A673 (cell line): ENCODE measurements around the gene HACD2. TPM values are rescaled to one million over a fixed set of nuclear protein-coding genes. Genes with fewer than 3 reads are reported as not detected.

Experiments used
- BruUV-seq: library from RNA; stranded (reverse); fragments of 400-500 nt; replicated peaks from 2 replicates; lab custom pipeline; 2021; lab: Mats Ljungman, UMichigan
- CTCF ChIA-PET: fragments of 300-600 bp; sonication (Branson Sonifier 250); formaldehyde crosslinking; loops from one replicate; lab custom pipeline; 2022; ENCODE audit warnings: antibody characterized with exemption; lab: Charles Lee
- POLR2A ChIA-PET: fragments of 300-600 bp; sonication (Branson Sonifier 250); formaldehyde crosslinking; loops from one replicate; lab custom pipeline; 2022; ENCODE audit warnings: antibody characterized with exemption; ENCODE audit not compliant: low non-redundant PET; lab: Charles Lee
- DNase-seq: peaks from one replicate; pipeline ENCODE4 v3.0.0-alpha.2; 2015; ENCODE audit warnings: low spot score
- H3K27ac ChIP-seq: fragments of 200-600 bp; sonication (generic); 2 replicates; pipeline ENCODE4 v1.5.1; 2016; ENCODE audit warnings: mixed run types, low read depth, mild to moderate bottlenecking, mixed read lengths, antibody characterized with exemption, low read length; ENCODE audit not compliant: poor library complexity, severe bottlenecking
- H3K27me3 ChIP-seq: fragments of 200-600 bp; sonication (generic); replicated peaks from 2 replicates; pipeline ENCODE4 v1.6.1; 2017; ENCODE audit warnings: mixed run types, low read depth, mild to moderate bottlenecking, mixed read lengths, antibody characterized with exemption, low read length; ENCODE audit not compliant: insufficient read depth, poor library complexity
- H3K36me3 ChIP-seq: fragments of 200-600 bp; sonication (generic); 2 replicates; pipeline ENCODE4 v1.6.1; 2016; ENCODE audit warnings: mixed run types, mild to moderate bottlenecking, mixed read lengths, antibody characterized with exemption, low read length; ENCODE audit not compliant: insufficient read depth, poor library complexity, severe bottlenecking
- H3K4me1 ChIP-seq: fragments of 200-600 bp; sonication (generic); 2 replicates; pipeline ENCODE4 v1.6.1; 2017; ENCODE audit warnings: mixed run types, mild to moderate bottlenecking, mixed read lengths, antibody characterized with exemption, low read length; ENCODE audit not compliant: insufficient read depth, poor library complexity, severe bottlenecking
- H3K4me3 ChIP-seq: fragments of 200-600 bp; sonication (generic); 2 replicates; pipeline ENCODE4 v1.5.1; 2016; ENCODE audit warnings: low read depth, mixed run types, mild to moderate bottlenecking, mixed read lengths, low read length; ENCODE audit not compliant: poor library complexity, severe bottlenecking
- H3K9me3 ChIP-seq: fragments of 200-600 bp; sonication (generic); 2 replicates; pipeline ENCODE4 v1.6.1; 2016; ENCODE audit warnings: mixed run types, low read depth, mild to moderate bottlenecking, mixed read lengths, antibody characterized with exemption, low read length; ENCODE audit not compliant: poor library complexity, severe bottlenecking
- EZH2 ChIP-seq: fragments of 200-600 bp; sonication (generic); IDR thresholded peaks from 2 replicates; pipeline ENCODE4 v1.6.1; 2017; ENCODE audit warnings: borderline replicate concordance, low read depth, mild to moderate bottlenecking, mixed read lengths, antibody characterized with exemption, low read length; ENCODE audit not compliant: poor library complexity, severe bottlenecking
- intact Hi-C: fragments of 100-400 bp; cut with micrococcal nuclease; formaldehyde crosslinking; loops from one replicate; pipeline ENCODE4 v1.10.0; 2022; ENCODE audit not compliant: unreplicated experiment
- total RNA-seq: library from RNA; stranded (reverse); gene quantifications from 2 replicates; pipeline ENCODE4 v1.2.3, GENCODE V29; 2021
- TF ChIP-seq, protein P1 (sequence below): fragments of 300-800, 200-600 bp; sonication (generic); conservative IDR thresholded peaks from 2 replicates; pipeline ENCODE4 v1.5.1; 2017; ENCODE audit warnings: low read depth, mild to moderate bottlenecking, antibody characterized with exemption, low read length, moderate library complexity, mixed read lengths

The HACD2 gene
- total RNA-seq, 1 experiment from 2014 or later, result 49.3 TPM

DNA sequence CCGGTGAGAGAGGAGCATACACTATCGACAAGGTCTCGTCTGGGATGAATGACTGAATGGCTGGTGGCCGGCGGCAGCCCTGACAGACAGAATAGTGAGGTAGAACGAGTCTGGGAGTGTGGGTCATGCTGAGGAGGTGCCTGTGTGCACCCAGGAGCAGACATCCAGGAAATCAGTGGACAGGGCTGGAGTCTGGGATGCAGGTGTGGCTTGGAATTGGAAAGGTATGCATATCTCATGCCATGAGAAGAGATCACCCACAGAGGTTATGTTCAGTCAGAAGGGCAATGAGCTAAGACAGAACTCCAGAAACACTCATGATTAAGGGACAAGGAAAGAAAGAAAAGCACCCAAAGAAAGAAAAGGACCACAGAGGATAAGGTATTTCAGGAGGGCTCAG, 20.8 kb downstream of the HACD2 start:
- no peaks in the 10 kb centered on the region for H3K9me3 ChIP-seq
- no peak overlapping the region for H3K4me3 ChIP-seq
- no peaks in the 10 kb centered on the region for H3K36me3 ChIP-seq
- no peak for TF ChIP-seq EZH2
- DNase-seq, result no peak
- no TSS peak for BruUV-seq
- ChIA-PET CTCF (no interaction called here), POLR2A (no interaction called here)
- intact Hi-C loops, result no loop called here
- H3K27ac ChIP-seq, result no peak overlapping the region
- H3K4me1 ChIP-seq, result no peaks in the 10 kb centered on the region
- no peaks in the 10 kb centered on the region for H3K27me3 ChIP-seq

DNA sequence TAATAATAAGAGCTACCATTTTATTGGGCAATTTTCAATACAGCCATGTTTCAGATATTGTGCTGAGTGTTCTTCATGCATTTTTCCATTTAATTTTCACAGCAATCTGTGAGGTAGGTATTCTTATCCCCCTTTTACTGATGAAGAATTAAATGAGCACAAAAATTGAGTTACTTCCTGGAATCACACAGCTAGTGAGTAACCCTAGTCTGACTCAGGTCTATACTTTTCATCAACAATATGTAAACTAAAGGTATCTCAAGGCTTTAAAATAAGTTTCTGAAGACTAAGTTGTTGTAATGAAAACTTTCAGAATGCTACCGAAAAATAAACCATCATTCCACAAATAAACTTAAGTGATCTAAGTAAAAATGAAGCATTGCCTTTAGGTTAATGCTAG, 22.3 kb downstream of the HACD2 start:
- Histone ChIP-seq H3K27ac (no peak overlapping the region), H3K4me1 (no peaks in the 10 kb centered on the region), H3K36me3 (no peaks in the 10 kb centered on the region), H3K9me3 (no peaks in the 10 kb centered on the region), H3K4me3 (no peak overlapping the region), H3K27me3 (no peaks in the 10 kb centered on the region)
- ChIA-PET POLR2A (no interaction called here), CTCF (interaction anchor here (0.5 kb wide), 1 partner anchor 114 kb away, joined by 7 read pairs; the partner anchor contains the start of gene ADCY5)
- no TSS peak for BruUV-seq
- DNase-seq, result no peak
- intact Hi-C loops, result no loop called here
- TF ChIP-seq, protein P1, sequence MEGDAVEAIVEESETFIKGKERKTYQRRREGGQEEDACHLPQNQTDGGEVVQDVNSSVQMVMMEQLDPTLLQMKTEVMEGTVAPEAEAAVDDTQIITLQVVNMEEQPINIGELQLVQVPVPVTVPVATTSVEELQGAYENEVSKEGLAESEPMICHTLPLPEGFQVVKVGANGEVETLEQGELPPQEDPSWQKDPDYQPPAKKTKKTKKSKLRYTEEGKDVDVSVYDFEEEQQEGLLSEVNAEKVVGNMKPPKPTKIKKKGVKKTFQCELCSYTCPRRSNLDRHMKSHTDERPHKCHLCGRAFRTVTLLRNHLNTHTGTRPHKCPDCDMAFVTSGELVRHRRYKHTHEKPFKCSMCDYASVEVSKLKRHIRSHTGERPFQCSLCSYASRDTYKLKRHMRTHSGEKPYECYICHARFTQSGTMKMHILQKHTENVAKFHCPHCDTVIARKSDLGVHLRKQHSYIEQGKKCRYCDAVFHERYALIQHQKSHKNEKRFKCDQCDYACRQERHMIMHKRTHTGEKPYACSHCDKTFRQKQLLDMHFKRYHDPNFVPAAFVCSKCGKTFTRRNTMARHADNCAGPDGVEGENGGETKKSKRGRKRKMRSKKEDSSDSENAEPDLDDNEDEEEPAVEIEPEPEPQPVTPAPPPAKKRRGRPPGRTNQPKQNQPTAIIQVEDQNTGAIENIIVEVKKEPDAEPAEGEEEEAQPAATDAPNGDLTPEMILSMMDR, result no peak
- TF ChIP-seq EZH2, result no peak

DNA sequence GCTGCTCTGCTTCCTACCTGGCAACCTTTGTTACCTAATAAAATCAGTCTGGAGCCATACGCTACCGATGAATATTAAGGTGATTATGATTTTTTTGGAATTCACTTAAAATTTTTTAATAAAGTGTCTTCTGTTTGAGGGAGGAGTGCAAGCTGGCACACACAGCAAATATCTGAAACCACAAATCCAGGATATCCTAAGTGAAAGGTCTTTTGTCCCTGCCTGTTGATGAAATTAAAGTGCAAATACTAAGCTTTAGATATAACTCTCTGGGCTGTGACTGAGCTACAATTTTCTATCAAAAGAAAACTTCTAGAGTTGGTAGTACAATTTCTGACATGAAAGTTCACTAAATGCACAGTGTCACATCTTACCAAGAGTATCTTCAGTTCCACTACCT, 23.7 kb downstream of the HACD2 start:
- ChIA-PET CTCF (no interaction called here), POLR2A (no interaction called here)
- H3K27ac ChIP-seq, result no peak overlapping the region
- no TSS peak for BruUV-seq
- intact Hi-C loops, result no loop called here
- no peaks in the 10 kb centered on the region for H3K4me1 ChIP-seq
- H3K27me3 ChIP-seq, result no peaks in the 10 kb centered on the region
- DNase-seq, result no peak
- no peak for TF ChIP-seq EZH2
- TF ChIP-seq, protein P1, result no peak
- no peak overlapping the region for H3K4me3 ChIP-seq
- no peaks in the 10 kb centered on the region for H3K9me3 ChIP-seq
- no peaks in the 10 kb centered on the region for H3K36me3 ChIP-seq

DNA sequence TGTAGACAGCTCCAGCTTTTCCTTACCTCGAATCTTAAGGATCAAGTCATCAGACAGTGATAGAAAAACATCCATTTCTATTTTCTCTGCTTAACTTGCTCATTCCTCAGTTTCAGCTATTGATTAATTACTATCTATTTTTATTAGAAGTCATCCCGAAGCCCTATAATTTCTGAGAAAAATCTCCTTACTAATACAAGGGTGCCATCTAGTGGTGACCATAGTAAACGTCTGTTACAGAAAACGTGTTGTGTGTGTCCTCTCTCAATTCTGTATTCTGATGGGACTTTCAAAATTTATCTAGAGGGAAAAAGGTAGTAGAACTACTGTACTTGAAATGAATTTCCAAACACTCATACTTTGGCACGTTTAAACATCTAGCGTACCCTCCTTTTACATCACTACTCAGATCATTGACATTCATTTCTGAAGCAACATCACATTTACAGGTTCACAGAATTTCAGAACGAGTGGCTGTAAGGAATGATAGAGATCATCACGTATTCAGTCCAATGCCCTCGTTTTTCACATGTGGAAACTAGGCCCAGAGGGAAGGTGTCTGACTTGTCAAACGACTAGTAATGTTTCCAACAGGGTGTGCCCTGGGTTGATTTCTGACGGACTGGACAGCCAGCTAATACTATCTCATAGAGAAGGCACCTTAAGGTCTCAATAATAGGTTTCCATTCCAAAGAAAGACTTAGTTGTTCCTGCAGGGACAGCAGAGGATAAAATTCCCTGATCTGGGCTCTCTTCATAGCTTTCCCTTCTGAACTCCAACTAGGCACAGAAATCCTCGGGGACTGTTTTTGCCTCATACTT, 25.6 kb downstream of the HACD2 start:
- peak; percentile 67 for DNase-seq
- Histone ChIP-seq H3K4me1 (no peaks in the 10 kb centered on the region), H3K36me3 (no peaks in the 10 kb centered on the region), H3K4me3 (no peak overlapping the region), H3K9me3 (no peaks in the 10 kb centered on the region), H3K27ac (no peak overlapping the region), H3K27me3 (no peaks in the 10 kb centered on the region)
- no peak for TF ChIP-seq EZH2
- TF ChIP-seq, protein P1, result peak; percentile 80
- ChIA-PET CTCF (interaction anchor here (0.7 kb wide), 1 partner anchor 191 kb away, joined by 3 read pairs; no protein-coding TSS in a partner anchor), POLR2A (no interaction called here)
- intact Hi-C loops, result loop anchor here (1.0 kb wide), 1 partner anchor 230 kb away; no protein-coding TSS in a partner anchor
- BruUV-seq, result no TSS peak
